GM12878 (cell line): ENCODE data around the gene LRRC31. TPM values are rescaled to one million over a fixed set of nuclear protein-coding genes. Genes with fewer than 3 reads are reported as not detected.

ENCODE experiments used
- ATAC-seq: fragments of 200-7000 bp; cut with Tn5 transposase; 3 replicates; pipeline ENCODE4 v1.9.1; 2020; ENCODE audit warnings: mild to moderate bottlenecking, moderate library complexity
- BruUV-seq: library from RNA; stranded (reverse); fragments of 400-500 nt; replicated peaks from 2 replicates; lab custom pipeline; 2021; lab: Mats Ljungman, UMichigan
- CTCF ChIA-PET: fragments of 300-600 bp; sonication (Branson Sonifier 250); formaldehyde crosslinking; extraction: SDS; loops from one replicate; lab custom pipeline; 2021; ENCODE audit warnings: inconsistent platforms; lab: Yijun Ruan, JAX
- POLR2A ChIA-PET: fragments of 350-600 bp; formaldehyde crosslinking; extraction: SDS; loops from one replicate; lab custom pipeline; 2021; ENCODE audit warnings: inconsistent platforms; lab: Charles Lee
- RAD21 ChIA-PET: fragments of 300-600 bp; sonication (Branson Sonifier 250); formaldehyde crosslinking; loops from one replicate; lab custom pipeline; 2023; ENCODE audit warnings: antibody characterized with exemption; ENCODE audit not compliant: unreplicated experiment; lab: Charles Lee
- SMC1A ChIA-PET: fragments of 300-600 bp; sonication (Branson Sonifier 250); formaldehyde crosslinking; loops from one replicate; lab custom pipeline; 2023; ENCODE audit not compliant: unreplicated experiment, uncharacterized antibody; lab: Charles Lee
- DNase-seq: peaks from one replicate; pipeline ENCODE4 v3.0.0-alpha.2; 2011; ENCODE audit warnings: low read depth, low spot score
- FAIRE-seq: peaks from 3 replicates; lab custom pipeline; 2011; peaks lifted over from hg19 to GRCh38; lab: Jason Lieb, UNC
- H2AFZ ChIP-seq: 2 replicates; pipeline ENCODE4 v1.6.0; 2011; ENCODE audit warnings: low read depth, low read length, control low read depth; ENCODE audit not compliant: control insufficient read depth
- H3K27ac ChIP-seq: 2 replicates; pipeline ENCODE4 v1.5.1; 2011; ENCODE audit warnings: control low read depth; ENCODE audit not compliant: control insufficient read depth, insufficient read depth
- H3K27me3 ChIP-seq, 2 experiments: replicated peaks in 1 of 2; 2 replicates each; pipeline versions ENCODE4 v1.6.0 to v1.6.1; 2011; ENCODE audit warnings: low read length in 1 of 2; ENCODE audit not compliant: control insufficient read depth in 2 of 2, insufficient read depth in 2 of 2
- H3K36me3 ChIP-seq, 2 experiments: 2 replicates each; pipeline ENCODE4 v1.5.1; 2011; ENCODE audit warnings: low read length in 1 of 2; ENCODE audit not compliant: control insufficient read depth in 2 of 2, insufficient read depth in 2 of 2
- H3K4me1 ChIP-seq: 2 replicates; pipeline ENCODE4 v1.6.1; 2011; ENCODE audit warnings: mild to moderate bottlenecking, low read length, moderate library complexity, mixed read lengths; ENCODE audit not compliant: control insufficient read depth, insufficient read depth
- H3K4me2 ChIP-seq: 2 replicates; pipeline ENCODE4 v1.6.0; 2011; ENCODE audit warnings: control low read depth; ENCODE audit not compliant: control insufficient read depth, insufficient read depth
- H3K4me3 ChIP-seq: fragments of 200-600 bp; sonication (generic); 2 replicates; pipeline ENCODE4 v1.5.1; 2016
- H3K79me2 ChIP-seq: 2 replicates; pipeline ENCODE4 v1.6.0; 2011; ENCODE audit warnings: low read length; ENCODE audit not compliant: control insufficient read depth, insufficient read depth
- H3K9ac ChIP-seq: 2 replicates; pipeline ENCODE4 v1.8.0; 2011; ENCODE audit warnings: low read length, control low read depth, mixed read lengths; ENCODE audit not compliant: control insufficient read depth, insufficient read depth
- H3K9me3 ChIP-seq: replicated peaks from 3 replicates; pipeline ENCODE4 v1.5.1; 2011; ENCODE audit warnings: mild to moderate bottlenecking, low read length; ENCODE audit not compliant: control insufficient read depth, insufficient read depth
- H4K20me1 ChIP-seq: 2 replicates; pipeline ENCODE4 v1.6.0; 2011; ENCODE audit not compliant: control insufficient read depth, insufficient read depth
- EED ChIP-seq: sonication (generic); IDR thresholded peaks from 2 replicates; pipeline ENCODE4 v1.6.1; 2016; ENCODE audit warnings: antibody characterized with exemption, low read depth
- ETV6 ChIP-seq, 2 experiments: fragments of 450-650 bp in 1 of 2; IDR thresholded peaks in 1 of 2; conservative IDR thresholded peaks in 1 of 2; 2 replicates each; pipeline ENCODE4 v1.6.1; 2014; ENCODE audit warnings: antibody characterized with exemption in 1 of 2, borderline replicate concordance in 1 of 2, low read depth in 1 of 2, mild to moderate bottlenecking in 1 of 2, moderate library complexity in 1 of 2
- FOXM1 ChIP-seq: IDR thresholded peaks from 2 replicates; pipeline ENCODE4 v1.6.1; 2012; ENCODE audit warnings: low read depth, mild to moderate bottlenecking, inconsistent platforms, low read length, moderate library complexity
- REST ChIP-seq: IDR thresholded peaks from 2 replicates; pipeline ENCODE4 v1.6.1; 2012; ENCODE audit warnings: mild to moderate bottlenecking, low read depth, low read length
- ZNF622 ChIP-seq: fragments of 450-650 bp; IDR thresholded peaks from 2 replicates; pipeline ENCODE4 v1.6.1; 2017; ENCODE audit warnings: mild to moderate bottlenecking, inconsistent platforms
- WGBS: methylation state at CpG from one replicate; pipeline ENCODE4 v1.1.6; 2016; ENCODE audit warnings: low lambda C conversion rate; ENCODE audit not compliant: insufficient replicate concordance, insufficient coverage; ENCODE audit errors: missing lambda C conversion rate; 5-methylcytosine and 5-hydroxymethylcytosine counted together
- in situ Hi-C: fragments of 300-500 bp; cut with MboI; formaldehyde crosslinking; loops from 9 replicates; pipeline ENCODE4 v1.14.3; 2018; ENCODE audit warnings: mixed read lengths
- intact Hi-C: fragments of 100-400 bp; cut with micrococcal nuclease; formaldehyde crosslinking; loops from one replicate; pipeline ENCODE4 v1.14.2; 2022; ENCODE audit not compliant: unreplicated experiment
- polyA plus RNA-seq, 11 experiments: library from polyadenylated mRNA; depleted of rRNA in 4 of 11; unstranded in 6 of 11; stranded (reverse) in 5 of 11; fragments of >200 nt; fragmentation: Nextera tagmentation in 4 of 11; fragmentation: Illumina TruSeq in 1 of 11; extraction: Ambion mirVana in 4 of 11; extraction: Trizol in 1 of 11; gene quantifications; 1 replicate in 1 of 11; 2 replicates in 10 of 11; pipeline versions ENCODE4 v1.2.1 to v1.2.3, GENCODE V29; 2011 to 2016; ENCODE audit warnings: inconsistent platforms in 2 of 11, missing spikeins in 2 of 11, low read depth in 1 of 11
- total RNA-seq, 4 experiments: library from RNA; depleted of rRNA in 3 of 4; stranded (reverse); fragments of >200 nt in 3 of 4; fragmentation: Illumina TruSeq in 1 of 4; extraction: Trizol in 1 of 4; gene quantifications; 2 replicates each; pipeline versions ENCODE4 v1.2.1 to v1.2.3, GENCODE V29; 2013 to 2021

The LRRC31 gene
- total and polyA plus RNA-seq, 10 of the 15 experiments (the other 5 are each of a cell fraction or from before 2014, with no cell fraction given) = 0.04 to 0.06 (median 0.06) TPM; not detected in 7

GRCh38 chr3:169857811-169858210 lies 11.9 kb downstream of the LRRC31 start (continued):
- TF ChIP-seq REST (no peak), ZNF622 (no peak)
- TF ChIP-seq, all 136 proteins: peak for 0

GRCh38 chr3:169855514-169855913 lies 14.2 kb downstream of the LRRC31 start:
- Histone ChIP-seq H3K4me3 (no peak overlapping the region), H3K27ac (no peak overlapping the region), H4K20me1 (no peaks in the 10 kb centered on the region), H3K9ac (no peak overlapping the region), H2AFZ (no peak overlapping the region), H3K36me3 (no peaks in the 10 kb centered on the region), H3K4me2 (no peak overlapping the region), H3K79me2 (no peaks in the 10 kb centered on the region), H3K4me1 (no peaks in the 10 kb centered on the region), H3K27me3 (peaks cover 1 to 4% of the 10 kb centered on the region in 2 experiments; a peak in 3 of 4 replicates), H3K9me3 (no peaks in the 10 kb centered on the region)
- in situ Hi-C loops = no loop called here
- RAD21 ChIA-PET = no interaction called here
- ATAC-seq (no peak), FAIRE-seq (no peak), DNase-seq (no peak)
- SMC1A ChIA-PET = no interaction called here
- CTCF ChIA-PET = no interaction called here
- no TSS peak for BruUV-seq
- POLR2A ChIA-PET = no interaction called here
- TF ChIP-seq EED (no peak), FOXM1 (no peak), ETV6 (conservative IDR thresholded peaks at IDR 0.05 in 1 of 2, IDR thresholded peaks at IDR 0.05 in 1 of 2; ENCODE audit: borderline replicate concordance in 1 of 2, low read depth in 1 of 2) (no peak)
- intact Hi-C loops = no loop called here
- WGBS = 90% methylated on average over 3 of the region's 3 CpGs
